NB4 (cell line): Measurements from ENCODE around the gene CHRNA7.

ENCODE experiments used
- MYC ChIP-seq: IDR thresholded peaks from 2 replicates; pipeline ENCODE4 v1.6.1; 2011; ENCODE audit warnings: low read depth, low read length
- POLR2A ChIP-seq: IDR thresholded peaks from 2 replicates; pipeline ENCODE4 v1.6.1; 2011; ENCODE audit warnings: mild to moderate bottlenecking; ENCODE audit not compliant: insufficient read length; ENCODE audit errors: extremely low read depth
- TF ChIP-seq, protein P1 (sequence below): IDR thresholded peaks from one replicate; pipeline ENCODE4 v1.5.1; 2012; ENCODE audit warnings: low read depth, low read length
- TF ChIP-seq, protein P2 (sequence below): IDR thresholded peaks from 2 replicates; pipeline ENCODE4 v1.6.1; 2011; ENCODE audit warnings: low read depth, low read length

DNA sequence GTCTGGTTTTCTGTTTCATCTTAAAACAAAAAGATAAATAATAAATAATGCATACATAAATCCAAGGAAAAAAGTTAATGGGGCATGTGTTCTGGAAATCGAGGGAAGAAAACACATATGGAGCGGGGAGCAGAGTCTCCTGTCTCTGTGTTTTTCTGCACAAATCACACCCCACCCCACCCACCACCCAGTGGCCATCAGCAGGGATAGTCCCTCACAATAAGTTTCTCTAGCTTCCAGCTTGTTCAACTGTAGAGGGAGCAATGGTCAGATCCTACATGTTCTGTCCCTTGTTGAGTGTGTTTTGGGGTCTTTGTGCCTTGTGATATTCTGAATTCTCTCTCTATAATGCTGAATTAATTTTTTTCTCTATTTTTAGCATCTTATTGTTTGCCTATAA lies 26.8 kb upstream of the CHRNA7 start:
- TF ChIP-seq, protein P1, sequence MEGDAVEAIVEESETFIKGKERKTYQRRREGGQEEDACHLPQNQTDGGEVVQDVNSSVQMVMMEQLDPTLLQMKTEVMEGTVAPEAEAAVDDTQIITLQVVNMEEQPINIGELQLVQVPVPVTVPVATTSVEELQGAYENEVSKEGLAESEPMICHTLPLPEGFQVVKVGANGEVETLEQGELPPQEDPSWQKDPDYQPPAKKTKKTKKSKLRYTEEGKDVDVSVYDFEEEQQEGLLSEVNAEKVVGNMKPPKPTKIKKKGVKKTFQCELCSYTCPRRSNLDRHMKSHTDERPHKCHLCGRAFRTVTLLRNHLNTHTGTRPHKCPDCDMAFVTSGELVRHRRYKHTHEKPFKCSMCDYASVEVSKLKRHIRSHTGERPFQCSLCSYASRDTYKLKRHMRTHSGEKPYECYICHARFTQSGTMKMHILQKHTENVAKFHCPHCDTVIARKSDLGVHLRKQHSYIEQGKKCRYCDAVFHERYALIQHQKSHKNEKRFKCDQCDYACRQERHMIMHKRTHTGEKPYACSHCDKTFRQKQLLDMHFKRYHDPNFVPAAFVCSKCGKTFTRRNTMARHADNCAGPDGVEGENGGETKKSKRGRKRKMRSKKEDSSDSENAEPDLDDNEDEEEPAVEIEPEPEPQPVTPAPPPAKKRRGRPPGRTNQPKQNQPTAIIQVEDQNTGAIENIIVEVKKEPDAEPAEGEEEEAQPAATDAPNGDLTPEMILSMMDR = no peak
- TF ChIP-seq POLR2A (no peak), MYC (no peak)
- TF ChIP-seq, protein P2, sequence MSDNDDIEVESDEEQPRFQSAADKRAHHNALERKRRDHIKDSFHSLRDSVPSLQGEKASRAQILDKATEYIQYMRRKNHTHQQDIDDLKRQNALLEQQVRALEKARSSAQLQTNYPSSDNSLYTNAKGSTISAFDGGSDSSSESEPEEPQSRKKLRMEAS = no peak
